ENCODE measurements around the gene TCF7L2.
"Not testable (repeated sequence)": the region's sequence is repeated elsewhere in the genome, so short reads cannot be mapped to it uniquely, and the experiment has no call there.

Gene TCF7L2

GRCh38 chr10:113061557-113061956 lies 111.5 kb downstream of the TCF7L2 start:
- DNase-seq (ENCODE audit: low read depth in 2 of 3, low spot score in 2 of 3) = no peak

GRCh38 chr10:113063043-113063967 lies 113.3 kb downstream of the TCF7L2 start:
- DNase-seq (ENCODE audit: low read depth in 2 of 3, low spot score in 2 of 3) = no peak

- no peak for DNase-seq (ENCODE audit: low read depth in 2 of 3, low spot score in 2 of 3)
These were observed 114.0 kb downstream of the TCF7L2 start for GRCh38 chr10:113064039-113064438.

- not testable (repeated sequence) for DNase-seq (ENCODE audit: low read depth in 2 of 3, low spot score in 2 of 3)
These were observed 116.1 kb downstream of the TCF7L2 start for GRCh38 chr10:113066120-113066519.

GRCh38 chr10:113066561-113067312 lies 116.7 kb downstream of the TCF7L2 start:
- DNase-seq (ENCODE audit: low read depth in 2 of 3, low spot score in 2 of 3) = no peak

GRCh38 chr10:113067501-113067900 lies 117.5 kb downstream of the TCF7L2 start:
- DNase-seq (ENCODE audit: low read depth in 2 of 3, low spot score in 2 of 3) = no peak

GRCh38 chr10:113068178-113068890 lies 118.3 kb downstream of the TCF7L2 start:
- no peak for DNase-seq (ENCODE audit: low read depth in 2 of 3, low spot score in 2 of 3)

GRCh38 chr10:113069595-113069994 lies 119.5 kb downstream of the TCF7L2 start:
- no peak for DNase-seq (ENCODE audit: low read depth in 2 of 3, low spot score in 2 of 3)

GRCh38 chr10:113071446-113071845 lies 121.4 kb downstream of the TCF7L2 start:
- DNase-seq (ENCODE audit: low read depth in 2 of 3, low spot score in 2 of 3) = no peak

GRCh38 chr10:113073549-113074189 lies 123.6 kb downstream of the TCF7L2 start:
- DNase-seq (ENCODE audit: low read depth in 2 of 3, low spot score in 2 of 3) = no peak

GRCh38 chr10:113076949-113077348 lies 126.9 kb downstream of the TCF7L2 start:
- DNase-seq (ENCODE audit: low read depth in 2 of 3, low spot score in 2 of 3) = no peak

GRCh38 chr10:113078282-113078907 lies 128.3 kb downstream of the TCF7L2 start:
- DNase-seq (ENCODE audit: low read depth in 2 of 3, low spot score in 2 of 3) = no peak

GRCh38 chr10:113080061-113080924 lies 130.2 kb downstream of the TCF7L2 start:
- no peak for DNase-seq (ENCODE audit: low read depth in 2 of 3, low spot score in 2 of 3)

- no peak for DNase-seq (ENCODE audit: low read depth in 2 of 3, low spot score in 2 of 3)
These were observed 130.8 kb downstream of the TCF7L2 start for GRCh38 chr10:113080925-113081229.

GRCh38 chr10:113084031-113084430 lies 134.0 kb downstream of the TCF7L2 start:
- DNase-seq (ENCODE audit: low read depth in 2 of 3, low spot score in 2 of 3) = no peak

GRCh38 chr10:113085776-113086175 lies 135.7 kb downstream of the TCF7L2 start:
- no peak for DNase-seq (ENCODE audit: low read depth in 2 of 3, low spot score in 2 of 3)

- no peak for DNase-seq (ENCODE audit: low read depth in 2 of 3, low spot score in 2 of 3)
These were observed 136.2 kb downstream of the TCF7L2 start for GRCh38 chr10:113086282-113086681.

- no peak for DNase-seq (ENCODE audit: low read depth in 2 of 3, low spot score in 2 of 3)
These were observed 137.3 kb downstream of the TCF7L2 start for GRCh38 chr10:113087165-113088029.

- DNase-seq (ENCODE audit: low read depth in 2 of 3, low spot score in 2 of 3) = no peak
These were observed 138.1 kb downstream of the TCF7L2 start for GRCh38 chr10:113088194-113088593.
